H9 (cell line): Measurements from ENCODE around the gene THSD4. TPM values are rescaled to one million over a fixed set of nuclear protein-coding genes. Genes with fewer than 3 reads are reported as not detected.

ENCODE experiments used
- DNase-seq: peaks from one replicate; pipeline ENCODE4 v3.0.0-alpha.2; 2017
- H2AFZ ChIP-seq: one replicate; pipeline ENCODE4 v1.6.1; 2013; ENCODE audit warnings: mild to moderate bottlenecking, low read length, control low read depth, moderate library complexity
- H2AK5ac ChIP-seq: 2 replicates; pipeline ENCODE4 v1.6.1; 2013; ENCODE audit warnings: low read length, control low read depth, mixed read lengths; ENCODE audit not compliant: insufficient read length
- H2BK120ac ChIP-seq: one replicate; pipeline ENCODE4 v1.6.1; 2013; ENCODE audit warnings: low read depth, mild to moderate bottlenecking, low read length, control low read depth, inconsistent platforms; ENCODE audit not compliant: poor library complexity, severe bottlenecking
- H2BK12ac ChIP-seq: 2 replicates; pipeline ENCODE4 v1.6.1; 2013; ENCODE audit warnings: low read length, control low read depth, mixed read lengths, low read depth; ENCODE audit not compliant: insufficient read length
- H2BK15ac ChIP-seq: 2 replicates; pipeline ENCODE4 v1.6.1; 2013; ENCODE audit warnings: low read depth, low read length, control low read depth
- H2BK20ac ChIP-seq: one replicate; pipeline ENCODE4 v1.6.1; 2013; ENCODE audit warnings: low read depth, mild to moderate bottlenecking, low read length, control low read depth, inconsistent platforms; ENCODE audit not compliant: poor library complexity, severe bottlenecking
- H2BK5ac ChIP-seq: 2 replicates; pipeline ENCODE4 v1.6.1; 2013; ENCODE audit warnings: low read length, control low read depth, mixed read lengths; ENCODE audit not compliant: insufficient read length
- H3K14ac ChIP-seq: 2 replicates; pipeline ENCODE4 v1.6.1; 2013; ENCODE audit warnings: low read length, control low read depth; ENCODE audit not compliant: insufficient read depth
- H3K18ac ChIP-seq: 2 replicates; pipeline ENCODE4 v1.6.1; 2013; ENCODE audit warnings: low read depth, mild to moderate bottlenecking, mixed read lengths, low read length, control low read depth; ENCODE audit not compliant: insufficient read length
- H3K23ac ChIP-seq: 2 replicates; pipeline ENCODE4 v1.6.1; 2013; ENCODE audit warnings: low read length, control low read depth, mixed read lengths, low read depth; ENCODE audit not compliant: insufficient read length
- H3K23me2 ChIP-seq: 2 replicates; pipeline ENCODE4 v1.6.1; 2013; ENCODE audit warnings: low read depth, mild to moderate bottlenecking, mixed read lengths, low read length, control low read depth; ENCODE audit not compliant: insufficient read length, poor library complexity, severe bottlenecking
- H3K27ac ChIP-seq: 2 replicates; pipeline ENCODE4 v1.5.1; 2013; ENCODE audit warnings: low read length, control low read depth, mixed read lengths, low read depth; ENCODE audit not compliant: insufficient read length
- H3K27me3 ChIP-seq: 2 replicates; pipeline ENCODE4 v1.6.1; 2013; ENCODE audit warnings: low read length, control low read depth, inconsistent platforms; ENCODE audit not compliant: insufficient read depth
- H3K4ac ChIP-seq: 2 replicates; pipeline ENCODE4 v1.6.1; 2013; ENCODE audit warnings: low read depth, mild to moderate bottlenecking, control low read depth, inconsistent platforms, low read length, moderate library complexity
- H3K4me1 ChIP-seq: 2 replicates; pipeline ENCODE4 v1.6.1; 2013; ENCODE audit warnings: low read length, control low read depth, inconsistent platforms; ENCODE audit not compliant: insufficient read depth
- H3K4me2 ChIP-seq: 2 replicates; pipeline ENCODE4 v1.6.1; 2013; ENCODE audit warnings: low read length, control low read depth, mixed read lengths; ENCODE audit not compliant: insufficient read length, insufficient read depth
- H3K56ac ChIP-seq: 2 replicates; pipeline ENCODE4 v1.6.1; 2013; ENCODE audit warnings: low read depth, mild to moderate bottlenecking, mixed read lengths, low read length, control low read depth; ENCODE audit not compliant: insufficient read length
- H3K79me1 ChIP-seq: 2 replicates; pipeline ENCODE4 v1.6.1; 2013; ENCODE audit warnings: low read depth, mild to moderate bottlenecking, moderate library complexity, low read length, control low read depth, inconsistent platforms; ENCODE audit not compliant: insufficient read depth, poor library complexity, severe bottlenecking
- H3K79me2 ChIP-seq: 2 replicates; pipeline ENCODE4 v1.6.1; 2013; ENCODE audit warnings: low read length, control low read depth, inconsistent platforms; ENCODE audit not compliant: insufficient read depth
- H3K9ac ChIP-seq: 2 replicates; pipeline ENCODE4 v1.6.1; 2013; ENCODE audit warnings: low read length, control low read depth, mixed read lengths; ENCODE audit not compliant: insufficient read length; ENCODE audit errors: extremely low read depth
- H3K9me3 ChIP-seq: one replicate; pipeline ENCODE4 v1.6.1; 2013; ENCODE audit warnings: low read depth, low read length, inconsistent platforms; ENCODE audit not compliant: control insufficient read depth
- H3T11ph ChIP-seq: one replicate; pipeline ENCODE4 v1.6.1; 2013; ENCODE audit warnings: mild to moderate bottlenecking, low read length, control low read depth, inconsistent platforms
- H4K20me1 ChIP-seq: one replicate; pipeline ENCODE4 v1.6.1; 2013; ENCODE audit not compliant: control insufficient read depth, insufficient read length, insufficient read depth
- H4K5ac ChIP-seq: 2 replicates; pipeline ENCODE4 v1.6.1; 2013; ENCODE audit warnings: low read depth, mild to moderate bottlenecking, mixed read lengths, low read length, control low read depth; ENCODE audit not compliant: insufficient read length
- H4K8ac ChIP-seq: replicated peaks from 2 replicates; pipeline ENCODE4 v1.6.1; 2013; ENCODE audit warnings: low read length, control low read depth, mixed read lengths, low read depth; ENCODE audit not compliant: insufficient read length
- H4K91ac ChIP-seq: 2 replicates; pipeline ENCODE4 v1.6.1; 2013; ENCODE audit warnings: low read depth, mild to moderate bottlenecking, moderate library complexity, mixed read lengths, low read length, control low read depth; ENCODE audit not compliant: insufficient read length
- H3K27ac Mint-ChIP-seq, 3 experiments: 2 replicates in 2 of 3; 3 replicates in 1 of 3; pipeline ENCODE4 v1.8.0; 2020 to 2021; ENCODE audit warnings: mixed read lengths in 3 of 3, mild to moderate bottlenecking in 1 of 3, moderate library complexity in 1 of 3
- H3K27me3 Mint-ChIP-seq: 2 replicates; pipeline ENCODE4 v1.8.0; 2021; ENCODE audit warnings: low read depth, mild to moderate bottlenecking, moderate library complexity, mixed read lengths
- H3K36me3 Mint-ChIP-seq, 3 experiments: 2 replicates in 2 of 3; 3 replicates in 1 of 3; pipeline ENCODE4 v1.8.0; 2020 to 2021; ENCODE audit warnings: low read depth in 3 of 3, mixed read lengths in 3 of 3; ENCODE audit not compliant: insufficient read depth in 1 of 3
- H3K4me1 Mint-ChIP-seq, 2 experiments: 2 replicates each; pipeline ENCODE4 v1.8.0; 2020; ENCODE audit warnings: mixed read lengths in 2 of 2
- H3K4me3 Mint-ChIP-seq, 2 experiments: 2 replicates in 1 of 2; 3 replicates in 1 of 2; pipeline ENCODE4 v1.8.0; 2020 to 2021; ENCODE audit warnings: mild to moderate bottlenecking in 2 of 2, mixed read lengths in 2 of 2, moderate library complexity in 1 of 2
- H3K9me3 Mint-ChIP-seq, 2 experiments: 2 replicates in 1 of 2; 3 replicates in 1 of 2; pipeline ENCODE4 v1.8.0; 2020; ENCODE audit warnings: mild to moderate bottlenecking in 2 of 2, mixed read lengths in 2 of 2, moderate library complexity in 1 of 2
- CTCF ChIP-seq: fragments of 200-600 bp; sonication (generic); conservative IDR thresholded peaks from 3 replicates; pipeline ENCODE4 v1.8.0; 2021; ENCODE audit warnings: antibody characterized with exemption, mild to moderate bottlenecking
- WGBS: extraction: QIAGEN DNeasy Blood & Tissue Kit; methylation state at CpG from one replicate; pipeline ENCODE4 v1.1.7; 2013; ENCODE audit warnings: missing lambda C conversion rate, low lambda C conversion rate, mixed read lengths; ENCODE audit not compliant: insufficient read length; ENCODE audit errors: extremely low coverage; 5-methylcytosine and 5-hydroxymethylcytosine counted together
- total RNA-seq: library from RNA; stranded (reverse); gene quantifications from 2 replicates; pipeline ENCODE4 v1.2.1, GENCODE V29; 2021

The THSD4 gene
- total RNA-seq, 1 experiment from 2014 or later = 5.5 TPM

DNA sequence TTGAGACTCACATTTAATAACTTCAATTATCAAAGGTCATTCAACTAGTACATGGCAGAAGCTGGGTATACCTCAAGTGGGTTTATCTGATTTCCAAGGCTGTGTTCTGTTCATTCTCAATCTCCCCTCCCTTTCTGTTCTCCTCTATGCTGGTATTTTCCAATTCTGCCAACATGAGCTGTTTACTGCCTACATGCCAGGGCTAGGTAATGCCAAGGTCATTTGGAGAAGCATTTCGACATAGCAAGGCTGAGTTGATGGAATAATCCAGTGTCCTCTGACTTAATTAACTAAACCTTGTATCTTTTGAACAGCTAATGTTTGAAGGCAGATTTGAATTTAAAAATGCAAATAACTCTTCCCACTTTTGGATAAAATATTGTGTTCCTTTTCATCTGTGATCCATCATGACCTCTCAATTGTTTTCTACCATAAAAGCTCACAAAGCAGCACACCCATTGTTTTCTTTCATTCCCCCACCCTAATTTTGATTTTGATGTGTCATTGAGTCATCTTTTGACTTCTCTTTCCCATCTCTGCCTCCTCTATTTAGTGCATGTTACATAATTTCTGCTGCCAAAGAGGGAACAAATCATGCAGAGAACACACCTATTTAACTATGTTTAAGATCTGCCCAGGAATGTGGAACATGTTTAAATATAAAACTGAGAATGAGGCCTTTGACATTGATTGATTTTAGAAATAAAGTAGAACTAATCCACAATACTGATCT lies 386.2 kb downstream of the THSD4 start:
- Histone ChIP-seq H3K27ac (no peak overlapping the region), H3K9me3 (no peaks in the 10 kb centered on the region), H3K18ac (no peak overlapping the region), H3T11ph (no peak overlapping the region), H3K4me2 (no peak overlapping the region), H2BK15ac (no peak overlapping the region), H4K8ac (no peak overlapping the region), H3K79me1 (no peaks in the 10 kb centered on the region), H3K23ac (no peak overlapping the region), H3K56ac (no peak overlapping the region), H3K27me3 (no peaks in the 10 kb centered on the region), H2BK120ac (no peak overlapping the region), H4K5ac (no peak overlapping the region), H2BK5ac (no peak overlapping the region), H2AK5ac (no peak overlapping the region), H3K4me1 (no peaks in the 10 kb centered on the region), H3K79me2 (no peaks in the 10 kb centered on the region; the same call in 1 of the 2 replicates), H3K4ac (no peak overlapping the region), H2AFZ (no peak overlapping the region), H4K20me1 (no peaks in the 10 kb centered on the region), H3K14ac (no peak overlapping the region), H2BK12ac (no peak overlapping the region), H3K9ac (no peak overlapping the region), H3K23me2 (no peaks in the 10 kb centered on the region), H2BK20ac (no peak overlapping the region), H4K91ac (no peak overlapping the region)
- no CpG with 5 or more reads among the region's 1 CpG for WGBS
- Mint-ChIP-seq H3K36me3 (0 out of 7 replicates have a peak, but pooled peaks cover 0 to 6% (median 2%) of the 10 kb centered on the region in 3 experiments), H3K4me3 (no peak overlapping the region), H3K9me3 (peaks cover 7 to 8% of the 10 kb centered on the region in 2 experiments; a peak in 4 of 5 replicates), H3K4me1 (no peaks in the 10 kb centered on the region), H3K27me3 (no peaks in the 10 kb centered on the region), H3K27ac (no peak overlapping the region; a peak in 1 of 7 replicates)
- DNase-seq = no peak
- no peak for TF ChIP-seq CTCF
